GM23338 (cell line): Measurements from ENCODE around the gene SLC22A17. TPM values are rescaled to one million over a fixed set of nuclear protein-coding genes. Genes with fewer than 3 reads are reported as not detected.
A peak's percentile ranks its signal among the peaks of the same experiment; 100 is the strongest.

Experiments
- ATAC-seq: fragments of 200-7000 bp; cut with Tn5 transposase; 3 replicates; pipeline ENCODE4 v1.9.1; 2020
- DNase-seq: peaks from one replicate; pipeline ENCODE4 v3.0.0-alpha.2; 2015; ENCODE audit warnings: low spot score
- H2AFZ ChIP-seq: fragments of 200-600 bp; sonication (generic); 2 replicates; pipeline ENCODE4 v1.8.0; 2016; ENCODE audit warnings: antibody characterized with exemption, mild to moderate bottlenecking, moderate library complexity
- H3F3A ChIP-seq: fragments of 200-600 bp; sonication (generic); replicated peaks from 2 replicates; pipeline ENCODE4 v1.8.0; 2017; ENCODE audit warnings: antibody characterized with exemption, mixed run types, low read depth
- H3K27ac ChIP-seq: fragments of 200-600 bp; sonication (generic); 2 replicates; pipeline ENCODE4 v1.6.1; 2016; ENCODE audit warnings: low read depth
- H3K27me3 ChIP-seq: fragments of 200-600 bp; sonication (generic); 2 replicates; pipeline ENCODE4 v1.8.0; 2016; ENCODE audit warnings: mild to moderate bottlenecking, mixed run types, moderate library complexity; ENCODE audit not compliant: insufficient read depth
- H3K36me3 ChIP-seq: fragments of 200-600 bp; sonication (generic); 2 replicates; pipeline ENCODE4 v1.8.0; 2016; ENCODE audit warnings: mild to moderate bottlenecking; ENCODE audit not compliant: insufficient read depth
- H3K4me1 ChIP-seq: fragments of 200-600 bp; sonication (generic); 2 replicates; pipeline ENCODE4 v1.8.0; 2016; ENCODE audit warnings: mild to moderate bottlenecking, moderate library complexity; ENCODE audit not compliant: insufficient read depth
- H3K4me2 ChIP-seq: fragments of 200-600 bp; sonication (generic); 2 replicates; pipeline ENCODE4 v1.7.1; 2017; ENCODE audit warnings: mixed run types
- H3K4me3 ChIP-seq: fragments of 200-600 bp; sonication (generic); 2 replicates; pipeline ENCODE4 v1.6.1; 2016; ENCODE audit warnings: mixed run types
- H3K79me2 ChIP-seq: fragments of 200-600 bp; sonication (generic); replicated peaks from 2 replicates; pipeline ENCODE4 v1.8.0; 2017; ENCODE audit warnings: mild to moderate bottlenecking; ENCODE audit not compliant: insufficient read depth
- H3K9me2 ChIP-seq: fragments of 200-600 bp; sonication (generic); 2 replicates; pipeline ENCODE4 v1.8.0; 2017; ENCODE audit not compliant: insufficient read depth
- H4K20me1 ChIP-seq: fragments of 200-600 bp; sonication (generic); replicated peaks from 2 replicates; pipeline ENCODE4 v1.8.0; 2017; ENCODE audit warnings: mild to moderate bottlenecking; ENCODE audit not compliant: insufficient read depth
- H3K27ac Mint-ChIP-seq: 2 replicates; pipeline ENCODE4 v1.8.0; 2020; ENCODE audit warnings: inconsistent platforms, mild to moderate bottlenecking, moderate library complexity, mixed read lengths
- H3K27me3 Mint-ChIP-seq: 3 replicates; pipeline ENCODE4 v1.8.0; 2022; ENCODE audit warnings: low read depth, mild to moderate bottlenecking, moderate library complexity, mixed read lengths, inconsistent platforms; ENCODE audit not compliant: insufficient read depth, poor library complexity
- H3K36me3 Mint-ChIP-seq: 3 replicates; pipeline ENCODE4 v1.8.0; 2021; ENCODE audit warnings: low read depth, mild to moderate bottlenecking, inconsistent platforms, moderate library complexity, mixed read lengths
- H3K4me1 Mint-ChIP-seq: 3 replicates; pipeline ENCODE4 v1.8.0; 2020; ENCODE audit warnings: mild to moderate bottlenecking, inconsistent platforms, mixed read lengths
- H3K4me3 Mint-ChIP-seq: 3 replicates; pipeline ENCODE4 v1.8.0; 2021; ENCODE audit warnings: moderate library complexity, mild to moderate bottlenecking, inconsistent platforms, mixed read lengths
- H3K9me3 Mint-ChIP-seq: 3 replicates; pipeline ENCODE4 v1.8.0; 2020; ENCODE audit warnings: moderate library complexity, mild to moderate bottlenecking, inconsistent platforms, mixed read lengths
- CREB1 ChIP-seq: fragments of 250-450 bp; sonication (Bioruptor Pico); IDR thresholded peaks from 2 replicates; pipeline ENCODE4 v1.5.0; 2020; ENCODE audit warnings: low read depth, mild to moderate bottlenecking, moderate library complexity
- CTCF ChIP-seq, 2 experiments: fragments of 200-600 bp in 1 of 2; sonication (generic) in 1 of 2; conservative IDR thresholded peaks; 2 replicates each; pipeline versions ENCODE4 v1.5.1 to v1.6.1; 2016 to 2017; ENCODE audit warnings: antibody characterized with exemption in 2 of 2, low read depth in 2 of 2, mild to moderate bottlenecking in 2 of 2, moderate library complexity in 1 of 2
- ETS1 ChIP-seq: IDR thresholded peaks from 2 replicates; pipeline ENCODE4 v1.6.1; 2016; ENCODE audit warnings: antibody characterized with exemption
- EZH2 ChIP-seq: fragments of 200-600 bp; sonication (generic); IDR thresholded peaks from one replicate; pipeline ENCODE4 v1.8.0; 2017; ENCODE audit warnings: antibody characterized with exemption, mild to moderate bottlenecking, low read depth; ENCODE audit not compliant: unreplicated experiment
- JUNB ChIP-seq: IDR thresholded peaks from one replicate; pipeline ENCODE4 v1.6.1; 2016; ENCODE audit warnings: antibody characterized with exemption; ENCODE audit not compliant: unreplicated experiment
- POLR2AphosphoS5 ChIP-seq: IDR thresholded peaks from 2 replicates; pipeline ENCODE4 v1.6.1; 2016; ENCODE audit warnings: antibody characterized with exemption, low read depth
- REST ChIP-seq: IDR thresholded peaks from one replicate; pipeline ENCODE4 v1.6.1; 2018; ENCODE audit warnings: antibody characterized with exemption; ENCODE audit not compliant: unreplicated experiment
- ZNF114 ChIP-seq: fragments of 250-450 bp; sonication (Bioruptor Pico); IDR thresholded peaks from 2 replicates; pipeline ENCODE4 v1.5.0; 2020; ENCODE audit warnings: mild to moderate bottlenecking, moderate library complexity
- ZNF331 ChIP-seq: fragments of 250-450 bp; sonication (Bioruptor Pico); IDR thresholded peaks from 2 replicates; pipeline ENCODE4 v1.5.0; 2020; ENCODE audit warnings: low read depth, mild to moderate bottlenecking, moderate library complexity
- polyA plus RNA-seq: library from polyadenylated mRNA; unstranded; fragments of >200 nt; fragmentation: Nextera tagmentation; extraction: Ambion mirVana; gene quantifications from 2 replicates; pipeline ENCODE4 v1.2.1, GENCODE V29; 2016
- total RNA-seq: library from RNA; depleted of rRNA; stranded (reverse); fragments of >200 nt; shearing (Covaris generic); gene quantifications from 2 replicates; pipeline ENCODE4 v1.2.3, GENCODE V29; 2014

The SLC22A17 gene
- total and polyA plus RNA-seq, 2 experiments from 2014 or later = 28.6 to 56.6 TPM

GRCh38 chr14:23345987-23346692 lies 6.5 kb downstream of the SLC22A17 start:
- peaks cover 10% of the 10 kb centered on the region for H3K4me1 ChIP-seq
- 0 out of 2 replicates have a peak overlapping the region, but pooled peaks have one; percentile 36 for H3K4me3 ChIP-seq
- peaks cover 6% of the 10 kb centered on the region; the same call in 1 of the 2 replicates for H3F3A ChIP-seq
- H3K4me2 ChIP-seq = peak overlapping the region; percentile 70
- H3K27ac ChIP-seq = no peak overlapping the region
- Mint-ChIP-seq H3K27ac (no peak overlapping the region; the same call in 1 of the 2 replicates), H3K36me3 (peaks cover 7% of the 10 kb centered on the region), H3K4me3 (no peak overlapping the region), H3K9me3 (peaks cover 8% of the 10 kb centered on the region; the same call in 2 of the 3 replicates), H3K27me3 (peaks cover 6% of the 10 kb centered on the region), H3K4me1 (peaks cover 13% of the 10 kb centered on the region)
- H3K9me2 ChIP-seq = no peaks in the 10 kb centered on the region
- H2AFZ ChIP-seq = peak overlapping the region; percentile 66; the same call in 1 of the 2 replicates
- no peaks in the 10 kb centered on the region for H3K36me3 ChIP-seq
- TF ChIP-seq ZNF114 (CRISPR knock-in tag) (no peak), POLR2AphosphoS5 (no peak), EZH2 (no peak), CREB1 (CRISPR knock-in tag) (no peak), ZNF331 (CRISPR knock-in tag) (no peak), JUNB (no peak), REST (no peak), CTCF (conservative IDR thresholded peaks at IDR 0.05; ENCODE audit: low read depth in 2 of 2) (peak; percentile 24 to 34), ETS1 (no peak)
- DNase-seq (peak; percentile 38), ATAC-seq (peak; percentile 80)
- H3K27me3 ChIP-seq = peaks cover 9% of the 10 kb centered on the region
- H3K79me2 ChIP-seq = no peaks in the 10 kb centered on the region
- H4K20me1 ChIP-seq = peaks cover 5% of the 10 kb centered on the region; the same call in 1 of the 2 replicates
